Transverse colon (tissue), 4 donors: ENCODE measurements around the gene HEBP1.

Experiments
- CTCF ChIP-seq, 5 experiments: fragments of 200-600 bp in 3 of 5; fragments of 450-650 bp in 2 of 5; sonication (generic) in 3 of 5; IDR thresholded peaks; 1 replicate in 2 of 5; 2 replicates in 3 of 5; pipeline ENCODE4 v1.5.1; 2016 to 2017; ENCODE audit warnings: antibody characterized with exemption in 5 of 5, inconsistent platforms in 3 of 5, mild to moderate bottlenecking in 2 of 5, moderate library complexity in 1 of 5
- EP300 ChIP-seq: sonication (generic); formaldehyde crosslinking; IDR thresholded peaks from one replicate; pipeline ENCODE4 v1.6.1; 2017; ENCODE audit warnings: antibody characterized with exemption, low read depth
- POLR2AphosphoS5 ChIP-seq, 3 donors: sonication (generic); formaldehyde crosslinking; IDR thresholded peaks; one replicate each; pipeline ENCODE4 v1.6.1; 2016; ENCODE audit warnings: antibody characterized with exemption in 3 of 3

DNA sequence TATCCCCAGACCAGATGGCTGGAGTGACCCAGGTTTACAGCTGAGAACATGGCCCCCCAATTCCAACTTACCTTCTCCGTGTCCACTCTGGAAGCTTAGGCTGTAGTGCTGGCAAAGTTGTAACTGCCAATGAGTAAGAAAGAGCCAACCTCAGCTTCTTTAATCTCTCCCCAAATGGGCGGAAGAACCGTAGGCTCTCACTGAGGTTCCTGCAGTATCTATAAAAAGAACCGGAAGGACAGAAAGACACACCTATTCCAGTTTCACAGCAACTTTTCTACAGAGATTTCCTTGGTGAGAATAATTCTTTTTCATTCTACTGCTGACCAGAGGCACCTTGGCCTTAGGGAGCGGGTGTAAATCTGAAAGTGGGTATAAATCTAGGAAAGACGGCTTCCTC, 48.0 kb downstream of the HEBP1 start, which contains the start of gene GPRC5D:
- no peak for TF ChIP-seq EP300
- no peak for TF ChIP-seq CTCF (IDR thresholded peaks at IDR 0.05)
- no peak for TF ChIP-seq POLR2AphosphoS5 (IDR thresholded peaks at IDR 0.05)
